Stimulated activated CD8-positive, alpha-beta memory T cell treated with anti-CD3 and anti-CD28 coated beads, Interleukin-7, amount 100 ng/mL, for 24 hours (primary cell): ENCODE results near the gene SLC1A3.
"Not testable (repeated sequence)": the region's sequence is repeated elsewhere in the genome, so short reads cannot be mapped to it uniquely, and the experiment has no call there.

Experiments used
- DNase-seq: peaks from one replicate; pipeline ENCODE4 v3.0.0-alpha.2; 2020; ENCODE audit warnings: low read depth

The SLC1A3 gene

GRCh38 chr5:36631620-36632362 lies 25.4 kb downstream of the SLC1A3 start:
- DNase-seq = no peak

GRCh38 chr5:36632363-36632664 lies 25.9 kb downstream of the SLC1A3 start:
- DNase-seq = no peak

- no peak for DNase-seq
Observed at GRCh38 chr5:36635721-36636390, 29.4 kb downstream of the SLC1A3 start.

- no peak for DNase-seq
Observed at GRCh38 chr5:36637101-36637500, 30.7 kb downstream of the SLC1A3 start.

- DNase-seq = no peak
Observed at GRCh38 chr5:36637516-36637915, 31.1 kb downstream of the SLC1A3 start.

GRCh38 chr5:36638056-36638455 lies 31.6 kb downstream of the SLC1A3 start:
- DNase-seq = no peak

- no peak for DNase-seq
Observed at GRCh38 chr5:36640949-36641348, 34.5 kb downstream of the SLC1A3 start.

GRCh38 chr5:36641431-36641830 lies 35.0 kb downstream of the SLC1A3 start:
- no peak for DNase-seq

- DNase-seq = no peak
Observed at GRCh38 chr5:36642089-36642488, 35.7 kb downstream of the SLC1A3 start.

GRCh38 chr5:36643162-36643561 lies 36.8 kb downstream of the SLC1A3 start:
- no peak for DNase-seq

GRCh38 chr5:36643841-36644240 lies 37.4 kb downstream of the SLC1A3 start:
- not testable (repeated sequence) for DNase-seq

GRCh38 chr5:36644727-36645126 lies 38.3 kb downstream of the SLC1A3 start:
- no peak for DNase-seq

GRCh38 chr5:36646100-36646499 lies 39.7 kb downstream of the SLC1A3 start:
- DNase-seq = no peak

GRCh38 chr5:36646507-36647023 lies 40.2 kb downstream of the SLC1A3 start:
- no peak for DNase-seq

- DNase-seq = no peak
Observed at GRCh38 chr5:36647046-36647445, 40.6 kb downstream of the SLC1A3 start.

GRCh38 chr5:36648426-36648825 lies 42.0 kb downstream of the SLC1A3 start:
- DNase-seq = no peak

- no peak for DNase-seq
Observed at GRCh38 chr5:36651761-36652685, 45.6 kb downstream of the SLC1A3 start.

GRCh38 chr5:36653044-36653705 lies 46.8 kb downstream of the SLC1A3 start:
- DNase-seq = no peak

- no peak for DNase-seq
Observed at GRCh38 chr5:36654564-36654963, 48.2 kb downstream of the SLC1A3 start.

GRCh38 chr5:36655161-36655560 lies 48.8 kb downstream of the SLC1A3 start:
- no peak for DNase-seq

- DNase-seq = no peak
Observed at GRCh38 chr5:36656556-36656955, 50.1 kb downstream of the SLC1A3 start.

GRCh38 chr5:36657563-36657995 lies 51.2 kb downstream of the SLC1A3 start:
- DNase-seq = no peak
